ENCODE results near the gene PTPRH.
"Not testable (repeated sequence)": the region's sequence is repeated elsewhere in the genome, so short reads cannot be mapped to it uniquely, and the experiment has no call there.

Gene PTPRH

DNA sequence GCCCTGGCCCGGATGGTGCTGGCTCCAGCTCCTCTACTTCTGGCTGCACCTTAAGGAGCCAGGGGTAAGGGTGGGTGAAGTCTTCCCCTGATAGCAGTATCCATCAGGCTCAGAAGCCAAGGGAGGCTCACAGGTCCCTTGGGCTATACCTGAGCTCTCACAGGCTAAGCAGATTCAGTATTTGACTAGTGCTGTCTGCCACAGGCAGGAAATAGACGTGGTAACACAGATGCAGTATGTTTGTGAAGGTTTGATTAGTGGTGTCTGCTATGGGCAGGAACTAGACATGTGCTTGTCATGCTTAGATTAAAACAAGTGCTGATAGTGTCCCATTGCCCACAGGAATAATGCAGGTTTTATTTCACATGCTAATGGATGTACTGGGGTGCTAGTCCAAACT, 33.2 kb downstream of the PTPRH start:
- no peak for FAIRE-seq

DNA sequence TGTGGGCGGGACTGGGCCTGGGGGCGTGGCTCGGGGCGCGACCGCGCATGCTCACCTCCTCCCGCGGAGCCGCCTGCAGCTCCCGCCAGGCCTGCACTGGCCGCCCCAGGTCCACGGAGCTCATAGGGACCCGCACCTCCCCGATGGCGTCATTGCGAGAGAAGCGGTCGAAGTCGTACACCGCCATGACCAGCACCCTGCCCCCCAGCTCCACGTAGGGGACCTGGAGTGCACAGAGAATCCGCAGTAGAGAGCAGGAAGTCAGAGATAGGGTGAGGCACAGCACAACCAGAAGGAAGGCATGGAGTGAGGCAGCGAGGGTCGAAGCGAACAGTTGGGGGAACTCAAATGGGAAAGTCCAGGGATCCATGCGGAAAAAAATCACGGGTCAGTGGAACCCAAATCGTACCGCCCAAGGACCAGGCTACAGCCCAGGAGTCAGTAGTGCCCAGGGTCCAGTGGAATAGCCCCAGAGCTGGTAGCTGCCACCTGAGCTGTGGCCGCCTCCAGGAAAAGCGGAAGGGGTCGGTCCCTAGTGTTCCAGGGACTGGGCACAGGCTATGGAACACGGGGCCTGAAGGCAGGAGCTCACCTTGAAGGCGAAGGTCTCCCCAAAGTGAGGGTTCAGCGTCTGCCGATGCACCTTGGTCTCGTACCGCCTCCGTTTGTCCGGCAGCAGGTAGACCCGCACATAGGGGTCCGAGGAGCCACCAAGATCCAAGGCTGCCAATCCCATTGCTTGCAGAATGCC, 34.0 kb downstream of the PTPRH start:
- no peak for FAIRE-seq

DNA sequence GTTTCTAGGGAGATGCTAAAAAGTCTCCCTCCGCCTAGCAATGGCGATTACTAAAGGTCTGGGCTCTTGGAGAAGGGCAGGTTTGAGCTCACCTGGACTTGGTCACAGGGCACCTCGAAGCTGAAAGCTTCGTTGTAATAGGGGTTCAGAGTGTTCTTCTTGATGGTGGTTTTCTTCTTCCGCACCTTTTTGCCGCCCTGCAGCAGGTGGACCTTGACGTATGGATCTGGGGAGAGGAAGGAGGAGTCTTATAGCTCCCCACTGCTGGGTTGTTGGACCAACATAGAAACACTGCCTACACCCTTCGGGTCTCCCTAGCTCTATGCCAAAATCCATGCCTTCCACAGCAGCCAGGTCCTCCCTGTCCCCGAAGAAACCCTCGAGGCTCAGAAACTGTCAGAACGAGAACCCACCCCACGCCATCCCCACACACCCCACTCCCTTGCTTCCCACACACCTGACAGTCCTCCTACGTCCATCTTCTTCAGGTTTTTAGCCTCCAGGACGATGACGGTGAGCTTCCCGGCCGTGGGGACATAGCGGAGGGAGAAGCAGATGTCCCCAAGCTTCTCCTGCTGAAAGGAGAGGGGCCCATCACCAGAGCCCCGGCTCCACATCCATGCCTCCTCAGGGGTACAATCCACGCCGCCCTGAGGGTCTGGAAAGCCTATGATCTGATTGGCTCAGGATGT, 34.7 kb downstream of the PTPRH start:
- no peak for FAIRE-seq

DNA sequence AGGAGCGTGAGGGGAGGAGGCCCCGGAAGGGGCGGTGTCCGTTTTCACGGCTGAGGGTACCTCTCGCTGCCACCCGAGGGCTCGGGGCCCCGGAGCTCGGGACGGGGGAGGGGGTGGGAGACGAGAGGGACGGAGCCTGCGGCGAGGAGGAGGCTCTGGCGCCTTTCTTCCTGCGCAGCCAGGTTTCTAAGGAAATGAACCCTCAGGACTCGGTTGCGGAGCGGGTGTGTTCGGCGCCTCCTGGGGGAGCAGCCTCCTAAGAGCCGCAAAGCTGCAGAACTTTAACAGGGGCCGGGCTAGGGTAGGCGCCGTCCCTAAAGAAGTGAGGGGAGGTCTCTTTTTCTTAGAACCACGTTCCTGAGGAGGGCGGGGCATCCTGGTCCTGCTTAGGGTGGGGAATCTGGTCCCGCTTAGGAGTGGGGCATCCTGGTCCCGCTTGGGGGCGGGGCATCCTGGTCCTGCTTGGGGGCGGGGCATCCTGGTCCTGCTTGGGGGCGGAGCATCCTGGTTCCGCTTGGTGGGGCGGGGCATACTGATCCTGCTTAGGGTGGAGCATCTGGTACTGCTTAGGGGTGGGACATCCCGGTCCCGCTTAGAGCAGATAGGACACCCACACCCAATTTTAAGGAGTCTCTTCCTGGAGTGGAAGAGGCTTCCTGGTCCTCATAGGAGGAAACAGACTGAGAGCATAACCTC, 35.4 kb downstream of the PTPRH start:
- FAIRE-seq = no peak

DNA sequence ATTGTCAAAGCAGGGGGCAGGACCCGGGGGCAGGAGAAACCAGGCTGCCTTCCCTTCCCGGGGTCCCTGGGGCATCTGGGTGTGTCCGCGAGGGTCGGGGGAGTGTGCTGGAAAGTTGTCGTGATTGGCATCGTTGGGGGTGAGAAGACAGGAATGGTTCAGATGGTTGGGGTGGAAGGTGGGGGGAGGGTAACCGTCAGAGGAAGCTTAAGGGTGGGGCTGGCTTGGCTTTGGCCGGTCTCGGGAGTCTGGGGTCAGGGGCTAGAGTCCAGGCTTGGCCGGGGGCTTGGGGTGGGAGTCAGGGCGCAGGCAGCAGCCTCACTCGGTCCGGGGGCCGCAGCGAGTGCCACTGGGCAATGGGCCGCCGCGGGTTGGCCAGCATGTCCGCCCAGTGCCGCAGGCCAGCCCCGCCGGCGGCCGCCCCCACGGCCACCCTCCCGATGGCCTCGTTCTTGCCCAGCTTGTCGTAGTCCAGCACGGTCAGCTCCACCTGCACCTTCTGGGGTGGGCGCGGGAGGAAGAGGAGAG, 36.1 kb downstream of the PTPRH start:
- FAIRE-seq = no peak

DNA sequence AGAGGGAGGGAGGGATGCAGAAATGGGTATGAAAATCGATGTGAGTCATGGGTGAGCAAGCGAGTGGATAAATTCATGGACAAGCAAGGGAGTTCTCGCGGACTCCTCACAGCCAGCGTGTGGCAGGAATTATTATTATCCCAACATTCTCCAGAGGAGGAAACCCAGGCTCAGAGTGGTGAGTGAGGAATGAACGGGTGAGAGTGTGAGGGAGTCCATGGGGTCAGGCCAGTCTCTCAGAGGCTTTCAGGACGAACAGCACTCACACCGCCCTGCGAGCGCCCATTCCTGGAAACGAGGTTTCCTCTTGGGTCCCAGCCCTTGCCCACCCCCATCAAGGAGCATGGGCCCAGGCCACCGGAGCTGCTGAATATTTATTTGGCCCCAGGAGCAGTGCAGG, 36.6 kb downstream of the PTPRH start:
- no peak for FAIRE-seq

DNA sequence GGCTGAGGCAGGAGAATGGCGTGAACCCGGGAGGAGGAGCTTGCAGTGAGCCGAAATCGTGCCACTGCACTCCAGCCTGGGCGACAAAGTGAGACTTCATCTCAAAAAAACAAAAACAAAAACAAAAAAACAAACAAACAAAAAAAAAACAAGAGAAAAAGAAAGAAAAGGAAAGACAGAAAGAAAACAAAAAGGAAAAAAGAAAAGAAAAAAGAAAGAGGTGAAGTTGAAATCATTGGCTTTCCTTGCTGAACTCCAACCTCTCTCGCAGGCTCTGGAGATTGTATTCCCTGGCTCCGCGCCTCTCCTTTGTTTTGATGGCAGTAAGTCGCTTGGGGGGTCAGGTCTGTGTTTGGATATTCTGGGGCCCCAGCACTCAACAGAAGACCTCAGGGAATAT, 37.0 kb downstream of the PTPRH start:
- FAIRE-seq = not testable (repeated sequence)

DNA sequence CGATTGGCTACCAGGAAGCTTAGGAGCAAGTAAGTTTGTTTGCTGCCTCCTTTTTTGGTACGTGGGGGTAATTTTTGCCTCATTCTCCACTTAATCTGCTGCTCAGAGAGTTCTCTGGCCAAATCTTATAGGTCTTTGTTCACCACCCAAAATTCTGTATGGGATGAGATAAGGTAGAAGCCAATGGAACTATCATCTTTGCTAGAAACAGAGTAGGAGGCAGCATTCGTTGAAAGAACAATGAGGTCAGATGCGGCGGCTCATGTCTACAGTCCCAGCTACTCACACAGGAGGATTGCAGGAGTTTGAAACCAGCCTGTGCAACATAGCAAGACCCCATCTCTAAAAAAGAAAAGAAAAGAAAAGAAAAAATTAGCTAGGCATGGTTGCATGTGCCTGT, 37.9 kb downstream of the PTPRH start:
- no peak for FAIRE-seq

DNA sequence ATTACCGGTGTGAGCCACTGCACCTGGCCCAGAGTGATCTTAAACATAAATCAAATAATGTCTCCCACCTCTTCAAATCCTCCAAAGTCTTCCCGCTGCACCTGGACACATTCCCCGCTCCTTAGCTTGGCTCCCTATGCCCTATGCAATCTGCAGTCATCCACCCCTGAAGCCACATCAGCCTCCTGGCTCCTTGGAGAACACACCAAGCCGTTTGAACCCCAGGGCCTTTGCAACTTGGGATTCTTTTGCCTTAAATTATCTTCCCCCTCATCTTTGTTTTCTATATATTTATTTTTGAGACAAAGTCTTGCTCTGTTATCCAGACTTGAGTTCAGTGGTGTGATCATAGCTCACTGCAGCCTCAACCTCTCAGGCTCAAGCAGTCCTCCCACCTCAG, 40.2 kb downstream of the PTPRH start:
- FAIRE-seq = no peak

DNA sequence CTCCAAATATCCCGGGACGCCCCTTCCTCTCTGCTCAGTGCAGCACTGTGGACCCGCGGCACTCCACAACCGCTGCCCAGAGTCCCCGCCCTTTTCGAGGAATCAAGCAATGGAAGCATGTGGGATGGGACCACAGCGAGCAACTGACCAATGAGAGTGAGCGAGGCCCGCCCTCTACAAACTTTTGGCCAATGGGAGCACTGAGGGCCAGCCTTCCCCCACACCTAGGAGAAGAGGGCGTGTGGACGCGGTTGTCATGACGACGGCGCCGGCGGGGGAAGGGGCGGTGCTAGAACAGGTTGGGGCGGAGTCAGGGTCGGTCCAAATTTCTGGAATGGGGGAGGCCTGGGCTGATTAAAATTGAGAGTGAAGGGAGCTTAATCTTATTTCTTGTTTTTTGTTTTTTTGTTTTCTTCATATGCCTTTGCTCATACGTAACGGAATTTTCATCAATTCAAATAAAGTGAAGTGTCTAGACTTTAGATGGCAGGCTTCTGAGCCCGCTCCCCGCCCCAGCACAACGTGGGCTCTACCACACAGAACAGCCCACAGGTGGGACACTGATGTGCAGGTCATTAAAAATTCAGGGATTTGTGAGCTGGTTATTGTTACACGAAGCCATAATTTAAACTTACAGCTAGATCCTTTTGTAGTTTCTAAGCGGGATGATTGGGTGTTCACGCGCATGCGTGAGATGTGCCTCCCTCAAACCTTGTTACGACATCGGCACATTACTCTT, 42.6 kb downstream of the PTPRH start, which contains the start of gene DNAAF3:
TSS of gene DNAAF3 (minus strand) at position 84 of the 739 bp plus-strand sequence. CDS start 200 bp downstream, outside the sequence.
- no peak for FAIRE-seq

DNA sequence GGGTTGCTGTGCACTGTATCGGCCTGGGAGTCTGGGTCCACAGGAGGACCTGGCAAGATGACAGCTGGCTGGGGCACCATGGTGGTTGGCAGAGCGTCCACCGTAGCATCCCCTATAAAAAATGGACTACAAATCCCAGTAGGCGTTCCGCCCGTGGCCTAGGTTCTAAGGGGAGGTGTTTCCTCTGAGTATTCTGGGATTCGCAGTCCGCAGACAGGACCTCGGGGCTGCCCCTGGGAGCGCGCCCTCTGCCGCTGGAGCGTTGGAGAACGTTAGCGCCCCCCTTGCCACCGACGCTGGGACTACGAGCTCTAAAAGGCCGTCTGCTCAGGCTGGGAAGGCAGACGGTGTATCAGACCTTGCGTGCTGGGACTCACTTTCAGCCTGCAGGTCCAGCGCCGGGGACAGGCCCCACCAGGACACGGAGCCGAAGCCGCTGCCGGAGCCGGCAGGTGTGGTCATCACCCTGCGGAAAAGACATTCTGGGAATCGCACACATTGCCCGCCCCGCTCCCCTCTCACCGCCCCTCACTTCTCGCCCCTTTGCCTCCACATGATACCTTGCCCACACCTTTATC, 43.3 kb downstream of the PTPRH start:
- FAIRE-seq = no peak

DNA sequence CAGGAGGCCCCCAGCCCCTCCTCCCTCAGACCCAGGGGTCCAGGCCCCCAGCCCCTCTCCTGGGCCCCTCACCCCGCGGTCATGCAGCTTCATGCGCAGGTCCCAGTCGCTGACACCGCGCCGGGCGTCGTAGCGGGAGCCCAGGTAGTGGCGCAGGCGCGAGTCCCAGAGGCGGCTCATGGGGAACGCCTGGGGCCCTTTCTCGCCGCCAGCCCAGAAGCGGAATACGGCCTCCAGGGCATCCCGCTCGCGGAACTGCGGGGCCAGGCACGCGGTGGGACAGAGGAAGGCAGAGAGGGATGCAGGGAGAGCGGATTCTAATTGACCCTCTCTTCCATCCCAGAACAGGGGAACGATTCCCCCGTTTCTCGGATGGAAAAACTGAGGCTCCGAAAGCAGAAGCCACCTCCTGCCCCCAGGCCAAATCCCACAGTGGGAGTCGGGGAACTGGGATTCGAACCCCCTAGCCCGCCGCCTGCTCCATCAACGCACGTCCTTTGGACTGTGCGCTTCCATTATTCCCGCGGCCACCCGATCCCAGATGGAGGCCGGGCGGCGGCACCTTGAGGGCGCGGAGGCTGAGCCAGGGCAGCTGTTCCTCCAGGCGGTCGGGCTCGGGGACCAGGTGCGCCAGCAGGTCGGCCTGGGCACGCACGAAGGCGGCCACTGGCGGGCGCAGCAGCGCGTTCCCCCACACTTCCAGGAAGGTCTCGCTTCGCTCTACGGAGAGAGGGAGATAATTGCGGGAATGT, 47.6 kb downstream of the PTPRH start:
- no peak for FAIRE-seq

DNA sequence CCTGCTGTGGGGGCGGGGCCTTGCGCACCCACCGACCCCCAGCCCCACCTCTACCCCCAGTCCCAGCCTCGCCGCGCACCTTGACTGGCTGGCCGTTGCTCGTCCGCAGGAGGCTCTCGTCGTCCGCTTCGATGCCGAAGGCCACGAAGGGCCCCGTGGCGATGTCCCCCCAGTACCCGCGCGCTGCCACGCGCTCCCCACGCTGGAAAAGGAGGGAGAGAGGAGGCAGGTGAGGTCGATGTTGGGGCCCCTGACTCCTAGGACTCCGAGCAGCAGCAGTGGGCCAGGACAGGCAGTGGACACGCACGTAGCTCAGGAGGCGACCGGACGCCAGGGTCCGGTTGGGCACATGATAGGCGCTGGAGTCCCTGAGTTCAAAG, 48.3 kb downstream of the PTPRH start:
- FAIRE-seq = no peak

DNA sequence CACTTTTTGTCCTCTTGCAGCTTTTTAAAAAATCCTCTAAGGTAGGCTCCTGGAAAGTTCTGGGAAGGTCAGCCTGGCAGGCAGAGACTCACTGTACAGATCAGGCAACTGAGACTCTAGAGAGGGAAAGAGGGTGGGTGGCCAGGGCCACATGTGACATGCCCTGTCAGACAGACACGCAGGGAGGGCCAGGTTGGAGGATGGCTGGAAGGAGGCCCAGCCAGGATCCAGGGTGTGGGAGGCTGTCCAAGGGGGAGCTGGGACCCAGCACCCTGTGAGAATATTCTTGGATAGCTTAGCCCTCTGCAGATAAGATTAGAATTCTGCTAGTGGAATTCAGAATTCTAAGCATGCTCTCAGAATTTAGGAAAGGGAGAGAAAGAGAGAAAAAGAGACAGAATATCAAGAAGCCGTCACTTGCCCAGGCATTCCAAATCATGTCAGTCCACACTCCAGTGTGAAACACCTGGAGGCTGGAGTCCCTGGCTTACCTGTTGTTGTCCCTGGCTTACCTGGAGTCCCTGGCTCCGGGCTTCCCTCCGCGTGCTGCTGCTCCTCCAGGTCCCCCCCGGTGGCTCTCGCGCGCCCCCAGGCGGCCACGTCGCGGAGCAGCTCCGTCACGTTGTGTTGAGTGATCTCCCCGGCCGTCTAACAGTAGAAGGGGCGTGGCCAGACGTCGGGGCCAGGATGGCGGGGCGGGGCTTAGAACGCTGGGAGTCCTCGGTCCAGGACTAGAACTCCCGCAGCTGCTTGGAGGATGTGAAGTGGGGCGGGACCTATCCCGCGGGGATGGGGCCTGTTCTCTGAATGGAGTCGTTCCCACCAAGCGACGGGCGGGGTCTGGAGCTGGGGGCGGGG, 48.9 kb downstream of the PTPRH start:
- no peak for FAIRE-seq

DNA sequence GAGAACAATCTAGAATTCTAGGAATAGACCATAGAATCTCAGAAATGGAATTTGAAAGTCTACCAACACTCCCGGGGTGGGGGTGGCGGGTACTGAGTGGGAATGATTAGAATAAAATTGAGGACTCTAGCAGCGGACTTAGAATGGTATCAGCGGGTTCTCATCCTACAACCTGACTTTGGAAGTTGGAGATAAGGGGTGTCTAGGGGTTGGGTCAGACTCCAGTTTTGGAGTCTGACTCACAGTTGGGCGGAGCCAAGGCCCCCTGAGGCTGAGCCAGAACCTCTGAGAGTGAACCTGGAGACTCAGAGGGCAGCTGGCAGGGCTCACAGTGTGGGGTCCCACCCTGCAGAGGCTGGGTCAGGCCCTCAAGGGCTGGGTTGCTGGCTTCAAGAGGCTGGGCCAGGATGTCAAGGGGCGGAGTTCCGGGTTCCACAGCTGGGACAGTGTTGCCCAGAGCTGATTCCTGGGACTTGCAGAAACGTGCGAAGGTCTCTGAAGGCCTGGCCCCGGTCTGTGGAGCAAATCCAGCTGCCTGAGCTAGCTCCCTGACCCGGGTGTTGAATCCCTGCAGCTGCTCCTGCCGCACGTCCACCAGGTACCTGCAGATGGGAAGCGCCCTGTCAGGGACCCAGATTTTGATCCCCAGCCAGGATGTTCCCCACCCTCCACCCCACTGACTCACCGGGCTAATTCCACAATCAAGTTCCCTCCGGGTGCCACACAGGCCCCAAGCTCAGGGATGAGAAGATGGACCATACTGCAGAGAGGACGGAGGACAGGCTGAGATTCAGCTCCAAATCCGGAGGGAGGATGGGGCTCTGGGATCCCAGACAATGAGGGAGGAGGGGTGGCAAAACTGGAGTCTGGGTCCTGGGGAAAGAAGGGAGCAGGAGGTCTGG, 50.2 kb downstream of the PTPRH start:
- FAIRE-seq = no peak

DNA sequence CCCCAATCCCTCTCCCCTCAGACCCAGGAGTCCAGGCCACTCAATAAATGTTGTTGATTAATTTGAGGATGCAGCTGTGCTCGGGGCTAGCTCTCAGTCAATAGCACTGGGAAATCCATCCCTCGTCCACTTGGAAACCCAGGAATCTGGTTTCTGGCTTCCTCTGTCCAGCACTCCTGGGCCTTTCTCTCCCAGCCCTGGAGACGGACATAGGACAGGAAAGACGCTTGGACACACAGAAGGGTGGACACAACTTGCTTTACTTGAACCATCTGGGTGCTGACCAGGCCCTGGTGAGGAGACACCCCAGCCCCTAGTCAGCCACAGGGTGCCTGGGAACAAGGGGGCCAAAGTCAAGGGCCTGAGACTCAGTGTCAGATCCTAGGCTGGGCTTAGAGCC, 50.9 kb downstream of the PTPRH start:
- no peak for FAIRE-seq

DNA sequence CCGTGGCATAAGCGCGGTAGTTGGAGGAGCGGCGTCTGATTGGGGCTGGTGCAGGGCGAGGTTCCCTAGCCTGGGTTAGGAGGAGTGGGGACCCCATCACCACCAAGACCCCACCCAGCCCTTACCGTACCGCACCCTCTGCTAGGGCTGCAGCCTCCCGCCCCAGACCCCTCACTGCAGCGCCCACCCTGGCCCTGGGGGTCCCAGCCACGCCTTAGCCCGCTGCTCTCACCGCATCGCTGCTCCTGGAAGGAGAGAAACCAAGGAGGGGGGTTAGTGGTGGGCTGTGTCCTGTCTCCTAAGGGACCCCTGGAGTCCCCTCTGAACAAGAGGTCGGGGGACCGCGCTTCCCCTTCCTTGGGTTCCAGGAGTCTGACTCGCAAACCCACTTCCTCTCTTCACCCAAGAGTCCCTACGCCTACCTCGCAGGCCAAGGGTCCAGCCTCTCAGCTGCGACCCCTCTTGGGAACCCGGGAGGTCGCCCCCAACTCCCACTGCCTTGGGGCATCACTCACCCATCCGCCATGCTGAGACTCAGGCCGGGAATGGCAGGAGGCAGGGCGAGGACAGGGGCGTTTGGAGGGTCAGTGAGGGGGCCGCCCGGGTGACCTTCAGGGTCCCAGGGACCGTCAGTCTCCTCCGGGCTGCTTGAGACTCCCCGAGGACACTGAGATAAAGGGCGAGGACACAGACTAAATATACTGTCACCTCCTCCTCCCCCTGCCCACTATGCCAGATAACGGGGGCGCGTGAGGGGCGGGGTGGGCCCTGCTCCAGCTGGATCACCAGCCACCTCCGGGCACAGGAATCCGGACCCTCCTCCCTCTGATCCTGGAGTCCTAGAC, 52.0 kb downstream of the PTPRH start, which contains the start of gene TNNI3:
TSS of gene TNNI3 (minus strand) at position 669 of the 845 bp plus-strand sequence. CDS start at position 526, 143 bp downstream.
- no peak for FAIRE-seq

All from islet of Langerhans (tissue), 1 donor.